MCF 10A (cell line): ENCODE measurements around the gene SORL1. TPM values are rescaled to one million over a fixed set of nuclear protein-coding genes. Genes with fewer than 3 reads are reported as not detected.

ENCODE experiments used
- BruUV-seq: library from RNA; stranded (reverse); fragments of 400-500 nt; replicated peaks from 2 replicates; lab custom pipeline; 2021; lab: Mats Ljungman, UMichigan
- CTCF ChIA-PET: fragments of 300-600 bp; sonication (Branson Sonifier 250); formaldehyde crosslinking; extraction: SDS; loops from one replicate; lab custom pipeline; 2021; ENCODE audit warnings: antibody characterized with exemption, inconsistent platforms; lab: Yijun Ruan, JAX
- POLR2A ChIA-PET: fragments of 300-600, 350-650 bp; sonication (Branson Sonifier 250); formaldehyde crosslinking; extraction: SDS; loops from one replicate; lab custom pipeline; 2020; ENCODE audit warnings: antibody characterized with exemption, inconsistent platforms; lab: Yijun Ruan, JAX
- DNase-seq: peaks from one replicate; pipeline ENCODE4 v3.0.0-alpha.2; 2018; ENCODE audit not compliant: unreplicated experiment
- H3K27ac Mint-ChIP-seq: one replicate; pipeline ENCODE4 v1.8.0; 2022; ENCODE audit warnings: mild to moderate bottlenecking, low read depth, mixed read lengths; ENCODE audit not compliant: unreplicated experiment
- H3K27me3 Mint-ChIP-seq: one replicate; pipeline ENCODE4 v1.8.0; 2022; ENCODE audit warnings: mixed read lengths; ENCODE audit not compliant: insufficient read depth, unreplicated experiment
- H3K36me3 Mint-ChIP-seq: one replicate; pipeline ENCODE4 v1.8.0; 2022; ENCODE audit warnings: mild to moderate bottlenecking, moderate library complexity, mixed read lengths; ENCODE audit not compliant: insufficient read depth, unreplicated experiment
- H3K4me1 Mint-ChIP-seq: one replicate; pipeline ENCODE4 v1.8.0; 2022; ENCODE audit warnings: mixed read lengths; ENCODE audit not compliant: insufficient read depth, unreplicated experiment
- H3K4me3 Mint-ChIP-seq: one replicate; pipeline ENCODE4 v1.8.0; 2022; ENCODE audit warnings: mild to moderate bottlenecking, moderate library complexity, mixed read lengths; ENCODE audit not compliant: unreplicated experiment
- H3K9me3 Mint-ChIP-seq: one replicate; pipeline ENCODE4 v1.8.0; 2022; ENCODE audit warnings: mixed read lengths; ENCODE audit not compliant: unreplicated experiment
- CTCF ChIP-seq: fragments of 200-600 bp; IDR thresholded peaks from one replicate; pipeline ENCODE4 v1.8.0; 2022; ENCODE audit warnings: antibody characterized with exemption, mild to moderate bottlenecking; ENCODE audit not compliant: unreplicated experiment
- intact Hi-C: fragments of 100-400 bp; cut with micrococcal nuclease; formaldehyde crosslinking; loops from 2 replicates; pipeline ENCODE4 v1.14.1; 2022
- total RNA-seq: library from RNA; stranded (reverse); gene quantifications from 2 replicates; pipeline ENCODE4 v1.2.3, GENCODE V29; 2022

SORL1 gene
- total RNA-seq, 1 experiment from 2014 or later, result 5.9 TPM

GRCh38 chr11:121576531-121576930, 124.4 kb downstream of the SORL1 start:
- DNase-seq, result no peak
- Mint-ChIP-seq H3K27ac (no peak overlapping the region), H3K4me1 (peaks cover 7% of the 10 kb centered on the region), H3K4me3 (no peak overlapping the region), H3K27me3 (no peaks in the 10 kb centered on the region), H3K9me3 (peaks cover 10% of the 10 kb centered on the region), H3K36me3 (no peaks in the 10 kb centered on the region)
- BruUV-seq, result no TSS peak
- no peak for TF ChIP-seq CTCF
- intact Hi-C loops, result no loop called here
- CTCF ChIA-PET, result interaction anchor here (0.8 to 3.1 kb wide), 7 partner anchors 10 to 257 kb away, joined by 3 to 14 read pairs (median 3); no protein-coding TSS in a partner anchor
- POLR2A ChIA-PET, result interaction anchor here (0.6 to 1.3 kb wide), 2 partner anchors 41 to 111 kb away, joined by 3 to 4 read pairs; no protein-coding TSS in a partner anchor

GRCh38 chr11:121577106-121577848, 125.2 kb downstream of the SORL1 start:
- intact Hi-C loops, result no loop called here
- no peak for DNase-seq
- H3K4me3 Mint-ChIP-seq, result no peak overlapping the region
- ChIA-PET POLR2A (interaction anchor here (0.5 to 0.6 kb wide), 2 partner anchors 42 to 116 kb away, joined by 3 read pairs; no protein-coding TSS in a partner anchor), CTCF (interaction anchor here (0.6 to 3.1 kb wide), 7 partner anchors 11 to 258 kb away, joined by 3 to 14 read pairs (median 4); no protein-coding TSS in a partner anchor)
- no TSS peak for BruUV-seq
- no peak overlapping the region for H3K27ac Mint-ChIP-seq
- no peaks in the 10 kb centered on the region for H3K36me3 Mint-ChIP-seq
- peaks cover 10% of the 10 kb centered on the region for H3K9me3 Mint-ChIP-seq
- TF ChIP-seq CTCF, result no peak
- no peaks in the 10 kb centered on the region for H3K27me3 Mint-ChIP-seq
- H3K4me1 Mint-ChIP-seq, result peaks cover 7% of the 10 kb centered on the region

- Mint-ChIP-seq H3K4me3 (no peak overlapping the region), H3K27ac (no peak overlapping the region), H3K4me1 (peaks cover 7% of the 10 kb centered on the region), H3K9me3 (peaks cover 10% of the 10 kb centered on the region), H3K27me3 (no peaks in the 10 kb centered on the region), H3K36me3 (no peaks in the 10 kb centered on the region)
- intact Hi-C loops, result no loop called here
- BruUV-seq, result no TSS peak
- CTCF ChIA-PET, result interaction anchor here (0.7 to 3.1 kb wide), 2 partner anchors 127 to 259 kb away, joined by 4 to 14 read pairs; no protein-coding TSS in a partner anchor
- POLR2A ChIA-PET, result interaction anchor here (0.5 kb wide), 1 partner anchor 117 kb away, joined by 3 read pairs; no protein-coding TSS in a partner anchor
- DNase-seq, result no peak
- no peak for TF ChIP-seq CTCF
Observed at GRCh38 chr11:121578251-121578976, 126.3 kb downstream of the SORL1 start.

- Mint-ChIP-seq H3K9me3 (peaks cover 10% of the 10 kb centered on the region), H3K27me3 (no peaks in the 10 kb centered on the region), H3K4me3 (no peak overlapping the region), H3K4me1 (peaks cover 7% of the 10 kb centered on the region), H3K36me3 (no peaks in the 10 kb centered on the region), H3K27ac (no peak overlapping the region)
- ChIA-PET CTCF (interaction anchor here (0.6 to 0.7 kb wide), 2 partner anchors 143 to 299 kb away, joined by 3 to 4 read pairs; no protein-coding TSS in a partner anchor), POLR2A (interaction anchor here (0.6 kb wide), 1 partner anchor 264 kb away, joined by 3 read pairs; no protein-coding TSS in a partner anchor)
- intact Hi-C loops, result no loop called here
- no TSS peak for BruUV-seq
- DNase-seq, result no peak
- TF ChIP-seq CTCF, result no peak
Observed at GRCh38 chr11:121580154-121580553, 128.0 kb downstream of the SORL1 start.
